MCF 10A (cell line): ENCODE data around the gene MAP7. TPM values are rescaled to one million over a fixed set of nuclear protein-coding genes. Genes with fewer than 3 reads are reported as not detected.
"Not testable (repeated sequence)": the region's sequence is repeated elsewhere in the genome, so short reads cannot be mapped to it uniquely, and the experiment has no call there.

Experiments
- BruUV-seq: library from RNA; stranded (reverse); fragments of 400-500 nt; replicated peaks from 2 replicates; lab custom pipeline; 2021; lab: Mats Ljungman, UMichigan
- CTCF ChIA-PET: fragments of 300-600 bp; sonication (Branson Sonifier 250); formaldehyde crosslinking; extraction: SDS; loops from one replicate; lab custom pipeline; 2021; ENCODE audit warnings: antibody characterized with exemption, inconsistent platforms; lab: Yijun Ruan, JAX
- POLR2A ChIA-PET: fragments of 300-600, 350-650 bp; sonication (Branson Sonifier 250); formaldehyde crosslinking; extraction: SDS; loops from one replicate; lab custom pipeline; 2020; ENCODE audit warnings: antibody characterized with exemption, inconsistent platforms; lab: Yijun Ruan, JAX
- DNase-seq: peaks from one replicate; pipeline ENCODE4 v3.0.0-alpha.2; 2018; ENCODE audit not compliant: unreplicated experiment
- H3K27ac Mint-ChIP-seq: one replicate; pipeline ENCODE4 v1.8.0; 2022; ENCODE audit warnings: mild to moderate bottlenecking, low read depth, mixed read lengths; ENCODE audit not compliant: unreplicated experiment
- H3K27me3 Mint-ChIP-seq: one replicate; pipeline ENCODE4 v1.8.0; 2022; ENCODE audit warnings: mixed read lengths; ENCODE audit not compliant: insufficient read depth, unreplicated experiment
- H3K36me3 Mint-ChIP-seq: one replicate; pipeline ENCODE4 v1.8.0; 2022; ENCODE audit warnings: mild to moderate bottlenecking, moderate library complexity, mixed read lengths; ENCODE audit not compliant: insufficient read depth, unreplicated experiment
- H3K4me1 Mint-ChIP-seq: one replicate; pipeline ENCODE4 v1.8.0; 2022; ENCODE audit warnings: mixed read lengths; ENCODE audit not compliant: insufficient read depth, unreplicated experiment
- H3K4me3 Mint-ChIP-seq: one replicate; pipeline ENCODE4 v1.8.0; 2022; ENCODE audit warnings: mild to moderate bottlenecking, moderate library complexity, mixed read lengths; ENCODE audit not compliant: unreplicated experiment
- H3K9me3 Mint-ChIP-seq: one replicate; pipeline ENCODE4 v1.8.0; 2022; ENCODE audit warnings: mixed read lengths; ENCODE audit not compliant: unreplicated experiment
- CTCF ChIP-seq: fragments of 200-600 bp; IDR thresholded peaks from one replicate; pipeline ENCODE4 v1.8.0; 2022; ENCODE audit warnings: antibody characterized with exemption, mild to moderate bottlenecking; ENCODE audit not compliant: unreplicated experiment
- intact Hi-C: fragments of 100-400 bp; cut with micrococcal nuclease; formaldehyde crosslinking; loops from 2 replicates; pipeline ENCODE4 v1.14.1; 2022
- total RNA-seq: library from RNA; stranded (reverse); gene quantifications from 2 replicates; pipeline ENCODE4 v1.2.3, GENCODE V29; 2022

Gene MAP7
- total RNA-seq, 1 experiment from 2014 or later, result 17.2 TPM

- intact Hi-C loops, result no loop called here
- ChIA-PET CTCF (interaction anchor here (2.1 kb wide), 1 partner anchor 8 kb away, joined by 11 read pairs; no protein-coding TSS in a partner anchor), POLR2A (interaction anchor here (1.8 kb wide), 1 partner anchor 20 kb away, joined by 8 read pairs; the partner anchor contains the start of gene BCLAF1)
- H3K4me1 Mint-ChIP-seq, result no peaks in the 10 kb centered on the region
- H3K27ac Mint-ChIP-seq, result no peak overlapping the region
- BruUV-seq, result no TSS peak
- no peak overlapping the region for H3K4me3 Mint-ChIP-seq
- no peaks in the 10 kb centered on the region for H3K9me3 Mint-ChIP-seq
- TF ChIP-seq CTCF, result no peak
- no peaks in the 10 kb centered on the region for H3K27me3 Mint-ChIP-seq
- no peaks in the 10 kb centered on the region for H3K36me3 Mint-ChIP-seq
- no peak for DNase-seq
Observed at GRCh38 chr6:136309729-136310311, 240.4 kb downstream of the MAP7 start.

GRCh38 chr6:136309171-136309570, 241.1 kb downstream of the MAP7 start:
- Mint-ChIP-seq H3K9me3 (no peaks in the 10 kb centered on the region), H3K27ac (no peak overlapping the region), H3K4me1 (no peaks in the 10 kb centered on the region), H3K36me3 (no peaks in the 10 kb centered on the region), H3K27me3 (no peaks in the 10 kb centered on the region), H3K4me3 (no peak overlapping the region)
- DNase-seq, result no peak
- BruUV-seq, result no TSS peak
- intact Hi-C loops, result no loop called here
- ChIA-PET POLR2A (interaction anchor here (1.8 kb wide), 1 partner anchor 19 kb away, joined by 8 read pairs; the partner anchor contains the start of gene BCLAF1), CTCF (interaction anchor here (0.6 to 2.1 kb wide), 2 partner anchors 8 to 238 kb away, joined by 5 to 11 read pairs; no protein-coding TSS in a partner anchor)
- TF ChIP-seq CTCF, result no peak

- BruUV-seq, H3K27ac Mint-ChIP-seq, H3K27me3 Mint-ChIP-seq, H3K36me3 Mint-ChIP-seq, intact Hi-C loops, H3K4me1 Mint-ChIP-seq, H3K9me3 Mint-ChIP-seq, DNase-seq, H3K4me3 Mint-ChIP-seq: not testable (repeated sequence)
- CTCF ChIA-PET, result interaction anchor here (0.6 to 2.1 kb wide), 3 partner anchors 9 to 239 kb away, joined by 4 to 11 read pairs (median 5); no protein-coding TSS in a partner anchor
- POLR2A ChIA-PET, result interaction anchor here (1.8 kb wide), 1 partner anchor 19 kb away, joined by 8 read pairs; the partner anchor contains the start of gene BCLAF1
Observed at GRCh38 chr6:136308469-136308868, 241.8 kb downstream of the MAP7 start.

DNA sequence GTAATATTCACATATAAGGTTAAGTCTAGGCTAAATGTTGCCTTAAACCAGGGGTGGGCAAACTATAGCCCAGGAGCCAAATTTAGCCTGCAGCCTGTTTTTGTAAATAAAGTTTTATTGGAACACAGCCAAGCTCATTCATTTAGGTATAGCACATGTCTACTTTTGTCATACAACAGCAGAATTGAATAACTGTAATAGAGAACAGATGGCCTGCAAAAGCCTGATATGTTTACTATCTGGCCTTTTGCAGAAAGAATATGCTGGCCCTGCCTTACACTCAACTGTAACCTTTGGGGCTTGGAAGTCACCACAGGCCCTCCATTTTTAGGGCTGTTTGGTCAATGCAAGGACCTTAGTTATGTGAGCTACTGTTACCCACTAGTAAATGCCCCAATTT, 242.9 kb downstream of the MAP7 start:
- no TSS peak for BruUV-seq
- DNase-seq, result no peak
- no peak overlapping the region for H3K4me3 Mint-ChIP-seq
- H3K9me3 Mint-ChIP-seq, result no peaks in the 10 kb centered on the region
- H3K27me3 Mint-ChIP-seq, result no peaks in the 10 kb centered on the region
- intact Hi-C loops, result no loop called here
- H3K27ac Mint-ChIP-seq, result no peak overlapping the region
- TF ChIP-seq CTCF, result no peak
- CTCF ChIA-PET, result interaction anchor here (0.6 to 2.1 kb wide), 3 partner anchors 10 to 1702 kb away, joined by 3 to 11 read pairs (median 4); no protein-coding TSS in a partner anchor
- H3K36me3 Mint-ChIP-seq, result no peaks in the 10 kb centered on the region
- no peaks in the 10 kb centered on the region for H3K4me1 Mint-ChIP-seq
- POLR2A ChIA-PET, result interaction anchor here (1.0 kb wide), 1 partner anchor 17 kb away, joined by 4 read pairs; no protein-coding TSS in a partner anchor
